ENCODE measurements around the gene C1QTNF8.

C1QTNF8 gene

DNA sequence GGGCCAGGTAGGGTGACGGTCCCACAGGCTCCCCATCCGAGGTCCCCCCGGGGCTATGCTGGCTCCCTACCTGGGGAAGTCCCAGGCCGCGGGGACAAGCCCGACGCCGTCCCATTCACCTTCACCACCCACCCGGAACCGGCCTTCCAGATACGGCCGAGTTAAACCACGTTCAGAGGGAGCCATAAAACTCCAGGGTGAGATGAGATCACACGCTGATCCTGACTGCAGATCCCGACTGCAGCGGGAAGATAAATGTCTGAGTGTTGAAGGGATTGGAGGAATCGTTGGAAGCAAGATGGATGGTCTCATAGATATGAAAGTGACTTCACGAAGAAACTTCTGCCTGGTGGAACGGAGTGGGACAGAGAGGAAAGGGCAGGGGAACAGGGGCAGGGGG, 13.6 kb upstream of the C1QTNF8 start:
- no peak for DNase-seq (ENCODE audit: low spot score)

GRCh38 chr16:1108299-1109252, 12.5 kb upstream of the C1QTNF8 start:
- DNase-seq (ENCODE audit: low spot score) = peak; percentile 46

- no peak for DNase-seq (ENCODE audit: low spot score)
These were observed 11.7 kb upstream of the C1QTNF8 start for GRCh38 chr16:1107731-1108130.

DNA sequence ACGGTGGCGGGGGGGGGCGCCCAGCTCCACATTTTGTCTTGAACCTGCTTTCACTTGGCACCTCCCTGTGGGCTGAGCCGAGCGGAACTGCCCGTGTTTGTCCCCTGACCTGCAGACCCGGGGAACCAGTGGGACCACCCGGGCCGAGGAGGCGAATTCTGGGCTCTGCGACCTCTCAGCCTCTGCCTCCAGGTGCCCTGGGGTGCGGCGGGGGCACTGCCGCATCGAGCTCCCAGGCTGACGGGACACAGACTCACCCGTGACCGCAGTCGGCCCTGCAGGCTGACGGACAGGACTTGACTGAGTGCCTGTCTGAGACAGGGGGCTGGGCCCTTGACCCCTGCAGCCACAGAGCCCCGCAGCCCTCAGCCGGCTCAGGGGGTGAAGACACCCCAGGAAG, 11.1 kb upstream of the C1QTNF8 start:
- DNase-seq (ENCODE audit: low spot score) = no peak

- DNase-seq (ENCODE audit: low spot score) = no peak
These were observed 10.6 kb upstream of the C1QTNF8 start for GRCh38 chr16:1106659-1107058.

GRCh38 chr16:1105888-1106620, 10.0 kb upstream of the C1QTNF8 start:
- peak; percentile 61 for DNase-seq (ENCODE audit: low spot score)

DNA sequence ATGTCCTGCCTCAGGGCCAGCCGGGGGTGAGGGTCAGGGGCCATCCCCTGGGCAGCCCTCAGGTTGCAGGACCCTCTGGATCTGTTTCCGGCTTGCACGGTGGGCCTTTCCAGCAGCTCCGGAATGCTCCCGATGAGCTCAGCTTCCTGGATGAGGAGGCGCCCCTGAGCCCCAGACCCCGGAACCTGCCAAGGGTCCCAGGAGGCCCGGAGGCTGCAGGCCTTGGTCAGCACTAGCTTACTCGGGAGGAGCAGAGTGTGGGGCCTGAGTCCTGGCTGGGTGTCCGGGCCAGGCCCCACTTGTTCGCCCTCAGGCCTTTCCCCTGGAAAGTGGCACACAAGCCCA, 7.6 kb upstream of the C1QTNF8 start:
- no peak for DNase-seq (ENCODE audit: low spot score)

DNA sequence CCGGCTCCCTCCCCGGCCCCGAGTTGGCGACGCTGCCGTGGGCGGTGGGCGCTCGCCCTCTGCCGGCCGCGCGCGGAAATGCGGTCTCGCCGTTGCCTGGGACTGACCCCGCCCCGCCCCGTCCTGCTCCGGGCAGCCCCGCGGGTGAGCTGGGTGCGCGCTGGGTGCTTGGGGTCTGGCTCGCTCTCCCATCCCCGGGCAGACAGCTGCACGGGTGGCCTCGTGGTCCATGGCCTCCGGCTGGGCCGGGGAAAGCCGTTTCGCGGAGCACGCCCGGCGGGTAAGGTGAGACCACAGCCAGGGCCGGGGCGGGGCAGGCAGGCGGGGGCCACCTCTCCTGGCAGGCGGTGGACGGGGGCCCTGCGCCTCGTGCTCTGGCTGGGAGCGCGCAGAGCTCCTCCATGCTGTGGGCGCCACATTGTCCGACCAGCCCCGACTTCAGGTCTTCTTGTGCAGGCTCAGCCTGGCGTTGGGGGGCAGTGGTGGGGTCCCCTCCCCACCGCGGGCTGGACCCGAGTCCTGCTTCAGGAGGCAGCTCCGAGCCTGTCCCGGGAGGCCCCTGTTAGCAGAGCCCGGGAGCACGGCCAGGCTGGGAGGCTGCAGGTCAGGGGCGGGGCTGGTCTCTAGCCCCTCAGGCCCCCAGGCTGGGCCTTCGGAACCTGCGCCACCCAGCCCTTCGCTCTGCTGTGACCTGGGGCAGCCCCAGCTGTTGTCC, 7.0 kb upstream of the C1QTNF8 start:
- no peak for DNase-seq (ENCODE audit: low spot score)

GRCh38 chr16:1102333-1102700, 6.3 kb upstream of the C1QTNF8 start:
- no peak for DNase-seq (ENCODE audit: low spot score)

- DNase-seq (ENCODE audit: low spot score) = no peak
These were observed 5.7 kb upstream of the C1QTNF8 start for GRCh38 chr16:1101573-1102332.

- DNase-seq (ENCODE audit: low spot score) = no peak
These were observed 5.1 kb upstream of the C1QTNF8 start for GRCh38 chr16:1101133-1101532.

DNA sequence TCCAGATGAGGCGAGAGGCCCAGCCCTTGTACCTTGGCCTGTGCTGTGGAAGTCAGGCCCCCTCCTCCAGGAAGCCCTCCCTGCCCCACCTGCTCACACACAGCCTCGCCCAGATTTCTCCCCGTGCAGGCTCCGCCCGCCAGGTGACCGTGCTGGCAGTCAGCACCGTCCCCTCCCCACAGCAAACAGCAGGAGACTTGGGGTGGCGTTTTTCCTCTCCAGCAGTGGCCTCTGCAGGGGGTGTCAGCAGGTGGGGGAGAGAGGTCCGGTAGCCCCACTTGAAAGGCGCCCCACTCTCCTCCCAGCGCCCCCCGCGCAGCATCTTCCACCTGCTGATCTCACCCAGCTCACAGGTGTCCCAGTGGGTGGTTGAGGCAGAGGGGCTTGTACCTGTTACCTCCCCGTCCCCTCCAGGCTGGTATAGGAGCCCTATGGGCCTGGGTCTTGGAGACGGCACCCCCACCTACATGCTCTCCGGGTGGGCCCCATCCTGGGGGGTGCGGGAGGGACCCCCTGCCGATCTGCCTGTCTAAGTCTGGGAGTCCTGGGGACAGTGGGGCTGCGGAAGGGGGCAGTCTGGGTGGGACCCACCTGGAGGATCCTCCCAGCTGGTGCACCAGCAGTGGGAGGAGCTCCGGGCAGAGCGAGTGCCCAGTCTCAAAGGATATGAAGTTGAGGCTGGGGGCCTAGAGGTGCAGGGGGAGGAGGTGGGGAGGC, 4.2 kb upstream of the C1QTNF8 start:
- DNase-seq (ENCODE audit: low spot score) = no peak

- no peak for DNase-seq (ENCODE audit: low spot score)
These were observed 3.4 kb upstream of the C1QTNF8 start for GRCh38 chr16:1099189-1100083.

- no peak for DNase-seq (ENCODE audit: low spot score)
These were observed 2.4 kb upstream of the C1QTNF8 start for GRCh38 chr16:1098266-1098991.

DNA sequence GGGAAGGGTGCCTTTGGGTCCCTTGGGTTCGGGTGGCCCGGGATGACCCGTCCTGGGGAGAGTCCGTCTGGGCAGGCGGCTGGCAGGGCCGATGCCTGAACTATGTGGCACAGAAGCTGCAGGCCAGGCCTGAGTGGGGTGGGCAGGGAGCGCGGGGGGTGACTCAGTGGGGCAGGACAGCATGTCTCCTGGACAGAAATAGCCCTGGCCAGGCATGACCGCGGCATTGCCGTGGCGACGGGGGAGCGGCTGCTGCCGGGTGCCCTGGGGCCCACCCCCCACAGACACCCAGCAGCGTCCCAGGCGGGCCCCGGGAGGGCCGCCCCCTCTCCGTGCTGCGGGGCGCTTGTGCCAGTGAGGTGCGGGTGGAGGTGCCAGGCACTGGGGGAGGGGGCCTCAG, 1.8 kb upstream of the C1QTNF8 start:
- no peak for DNase-seq (ENCODE audit: low spot score)

- DNase-seq (ENCODE audit: low spot score) = no peak
These were observed 1.1 kb upstream of the C1QTNF8 start for GRCh38 chr16:1097156-1097555.

DNA sequence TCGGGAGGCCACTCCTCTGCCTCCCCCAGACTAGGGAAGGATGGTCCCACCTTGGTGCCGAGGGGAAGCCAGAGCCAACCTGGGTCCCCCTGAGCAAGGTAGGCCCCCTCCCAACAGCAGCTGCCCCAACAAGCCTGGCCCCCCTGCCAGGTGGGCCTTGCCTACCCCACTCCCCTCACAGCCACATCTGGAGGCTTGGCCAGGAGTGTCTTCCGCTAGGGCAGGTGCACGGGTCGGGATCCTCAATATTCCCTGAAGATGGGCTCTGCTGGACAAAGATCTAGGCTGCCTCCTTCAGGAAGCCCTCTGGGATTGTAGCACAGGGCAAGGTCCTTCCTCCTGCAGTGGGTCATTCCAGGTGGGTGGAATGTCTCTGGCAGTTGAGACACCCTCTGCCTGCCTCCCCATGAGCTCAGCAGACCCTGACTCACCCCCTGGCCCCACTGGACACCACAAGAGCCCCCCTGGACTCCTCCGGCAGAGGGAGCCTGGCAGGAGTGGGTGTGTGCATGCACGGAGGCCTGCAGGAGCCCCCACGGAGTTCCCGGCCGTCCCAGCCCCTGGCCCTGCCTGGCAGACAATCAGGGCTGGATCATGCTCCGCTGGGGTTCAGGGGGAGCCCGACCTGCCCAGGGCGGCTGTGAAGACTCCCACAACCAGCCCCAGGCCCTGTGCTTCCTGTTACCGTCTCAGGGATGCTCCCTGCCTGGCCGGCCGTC, 435 bp downstream of the C1QTNF8 start:
- DNase-seq (ENCODE audit: low spot score) = no peak
